GM10248 (cell line): ENCODE data around the gene SETSIP.

Source experiments
- CTCF ChIA-PET: fragments of 300-600 bp; sonication (Branson Sonifier 250); formaldehyde crosslinking; extraction: SDS; loops from one replicate; lab custom pipeline; 2021; ENCODE audit warnings: antibody characterized with exemption; lab: Yijun Ruan, JAX
- POLR2A ChIA-PET: fragments of 350-650 bp; sonication (Branson Sonifier 250); formaldehyde crosslinking; extraction: SDS; loops from one replicate; lab custom pipeline; 2020; ENCODE audit warnings: antibody characterized with exemption; lab: Yijun Ruan, JAX
- DNase-seq: peaks from one replicate; pipeline ENCODE4 v3.0.0; 2012; ENCODE audit errors: extremely low spot score
- TF ChIP-seq, protein P1 (sequence below): IDR thresholded peaks from 2 replicates; pipeline ENCODE4 v1.5.1; 2012; ENCODE audit warnings: mild to moderate bottlenecking, low read depth; ENCODE audit errors: extremely low read depth, missing control alignments, control extremely low read depth

The SETSIP gene

DNA sequence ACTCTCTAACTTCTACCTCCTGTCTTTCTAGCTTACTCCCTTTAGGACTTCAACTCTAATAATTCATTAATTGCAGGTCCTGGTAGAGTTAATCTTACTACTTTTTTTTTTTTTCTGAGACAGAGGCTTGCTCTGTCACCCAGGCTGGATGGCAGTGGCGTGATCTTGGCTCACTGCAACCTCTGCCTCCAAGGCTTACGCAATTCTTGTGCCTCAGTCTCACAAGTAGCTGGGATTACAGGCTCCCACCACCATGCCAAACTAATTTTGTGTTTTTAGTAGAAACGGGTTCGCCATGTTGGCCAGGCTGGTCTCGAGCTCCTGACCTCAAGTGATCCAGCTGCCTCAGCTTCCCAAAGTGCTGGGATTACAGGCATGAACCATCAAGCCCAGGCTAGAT lies 20.7 kb upstream of the SETSIP start:
- ChIA-PET POLR2A (no interaction called here), CTCF (no interaction called here)
- DNase-seq: no peak
- TF ChIP-seq, protein P1, sequence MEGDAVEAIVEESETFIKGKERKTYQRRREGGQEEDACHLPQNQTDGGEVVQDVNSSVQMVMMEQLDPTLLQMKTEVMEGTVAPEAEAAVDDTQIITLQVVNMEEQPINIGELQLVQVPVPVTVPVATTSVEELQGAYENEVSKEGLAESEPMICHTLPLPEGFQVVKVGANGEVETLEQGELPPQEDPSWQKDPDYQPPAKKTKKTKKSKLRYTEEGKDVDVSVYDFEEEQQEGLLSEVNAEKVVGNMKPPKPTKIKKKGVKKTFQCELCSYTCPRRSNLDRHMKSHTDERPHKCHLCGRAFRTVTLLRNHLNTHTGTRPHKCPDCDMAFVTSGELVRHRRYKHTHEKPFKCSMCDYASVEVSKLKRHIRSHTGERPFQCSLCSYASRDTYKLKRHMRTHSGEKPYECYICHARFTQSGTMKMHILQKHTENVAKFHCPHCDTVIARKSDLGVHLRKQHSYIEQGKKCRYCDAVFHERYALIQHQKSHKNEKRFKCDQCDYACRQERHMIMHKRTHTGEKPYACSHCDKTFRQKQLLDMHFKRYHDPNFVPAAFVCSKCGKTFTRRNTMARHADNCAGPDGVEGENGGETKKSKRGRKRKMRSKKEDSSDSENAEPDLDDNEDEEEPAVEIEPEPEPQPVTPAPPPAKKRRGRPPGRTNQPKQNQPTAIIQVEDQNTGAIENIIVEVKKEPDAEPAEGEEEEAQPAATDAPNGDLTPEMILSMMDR: no peak

DNA sequence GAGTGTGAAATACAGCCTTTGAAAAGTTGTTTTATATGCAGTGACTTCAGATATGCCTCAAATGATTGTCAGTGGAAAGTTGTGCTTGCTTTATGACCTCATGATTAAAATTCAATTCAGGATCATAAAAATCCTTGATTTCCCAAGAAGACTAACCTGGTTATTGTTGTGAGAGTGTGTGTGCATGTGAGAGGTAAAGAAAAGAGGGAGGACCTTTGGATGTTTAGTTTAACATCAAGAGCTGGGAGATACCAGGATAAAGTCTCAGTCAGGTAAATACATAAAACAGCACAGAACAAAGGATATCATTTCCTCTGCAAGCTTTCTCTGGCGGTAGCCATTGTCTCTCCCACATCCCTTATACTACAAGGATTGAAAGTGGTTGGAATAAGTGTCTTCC lies 19.4 kb upstream of the SETSIP start:
- ChIA-PET POLR2A (no interaction called here), CTCF (no interaction called here)
- TF ChIP-seq, protein P1: no peak

DNA sequence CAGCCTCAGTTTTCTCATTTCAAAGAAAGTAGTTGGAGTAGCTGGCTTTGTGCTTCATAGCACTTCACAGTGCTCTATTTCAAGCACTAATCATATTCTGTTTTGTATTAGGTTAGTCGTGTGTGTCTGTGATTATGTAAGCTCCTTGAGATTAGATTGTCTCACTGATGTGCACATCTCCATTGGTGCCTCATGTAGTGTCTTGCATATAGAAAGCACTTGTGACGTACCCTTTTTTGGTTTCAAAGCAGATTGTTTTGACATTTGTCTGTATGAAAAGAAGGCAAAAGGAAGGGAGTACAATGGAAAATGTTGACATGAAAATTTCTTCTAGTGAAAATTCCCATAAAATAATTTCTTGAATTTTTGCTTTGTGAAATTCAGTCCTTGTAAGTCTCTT lies 18.9 kb upstream of the SETSIP start:
- ChIA-PET POLR2A (no interaction called here), CTCF (no interaction called here)
- DNase-seq: no peak
- TF ChIP-seq, protein P1: no peak

More for the DNA sequence above, 19.4 kb upstream of the SETSIP start:
- DNase-seq: no peak

DNA sequence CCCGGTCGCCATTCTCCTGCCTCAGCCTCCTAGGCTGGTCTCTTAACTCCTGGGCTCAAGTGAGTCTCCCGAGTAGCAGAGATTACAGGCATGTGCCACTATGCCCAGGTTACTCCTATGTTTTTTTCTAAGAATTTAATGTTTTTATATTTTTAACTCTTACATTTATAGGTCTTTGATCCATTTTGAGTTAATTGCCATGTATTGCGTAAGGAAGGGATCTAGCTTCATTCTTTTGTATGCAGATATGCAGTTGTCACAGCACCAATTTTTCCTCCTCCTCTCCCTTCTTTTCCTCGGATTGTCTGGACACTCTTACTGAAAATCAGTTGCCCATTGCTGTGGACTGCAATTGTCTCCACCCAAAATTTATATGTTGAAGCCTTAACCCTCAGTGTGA lies 16.4 kb upstream of the SETSIP start:
- POLR2A ChIA-PET: no interaction called here
- TF ChIP-seq, protein P1: no peak
- DNase-seq: no peak
- CTCF ChIA-PET: interaction anchor here (1.9 kb wide), 1 partner anchor 9 kb away, joined by 4 read pairs; no protein-coding TSS in a partner anchor

DNA sequence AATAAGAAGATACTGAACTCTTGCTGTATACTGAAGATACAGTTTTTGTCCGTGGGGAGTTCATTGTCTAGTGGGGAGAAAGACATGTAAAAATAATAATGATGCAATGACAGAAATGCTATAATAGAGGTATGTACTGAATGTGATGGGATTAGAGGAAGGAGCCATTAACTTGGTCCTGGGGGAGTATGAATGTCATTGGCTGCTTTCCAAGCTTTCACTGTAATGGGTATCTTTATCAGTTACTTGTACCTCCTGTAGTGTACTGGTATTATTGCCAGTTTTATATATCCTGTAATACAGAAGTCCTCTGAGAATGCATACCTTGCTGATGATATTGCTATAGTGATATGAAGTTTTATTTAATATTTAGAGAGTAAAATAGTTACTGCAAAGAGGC lies 12.3 kb upstream of the SETSIP start:
- no peak for DNase-seq
- POLR2A ChIA-PET: no interaction called here

DNA sequence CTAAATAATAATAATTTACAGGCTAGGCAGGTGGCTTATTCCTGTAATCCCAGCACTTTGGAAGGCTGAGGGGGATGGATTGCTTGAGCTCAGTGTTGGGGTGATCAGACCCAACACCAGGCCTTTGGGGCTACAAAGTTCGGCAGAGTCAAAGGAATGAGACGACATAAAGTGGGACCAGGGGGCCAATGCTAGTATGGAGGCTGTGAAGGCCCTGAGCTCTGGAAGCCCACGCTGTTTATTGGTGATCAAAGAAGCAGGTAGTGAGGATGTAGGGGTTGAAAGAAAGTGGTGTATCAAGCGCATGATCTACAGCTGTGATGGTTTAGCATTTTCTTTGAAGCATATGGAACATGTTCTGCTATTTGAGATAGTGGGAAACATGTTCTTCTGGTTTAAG lies 10.5 kb upstream of the SETSIP start:
- DNase-seq: no peak
- CTCF ChIA-PET: no interaction called here
- POLR2A ChIA-PET: no interaction called here
- TF ChIP-seq, protein P1: no peak

More for the DNA sequence above, 12.3 kb upstream of the SETSIP start:
- TF ChIP-seq, protein P1: no peak
- CTCF ChIA-PET: no interaction called here
